Skin of body (tissue), 2 donors: ENCODE data around the gene NCR3LG1. TPM values are rescaled to one million over a fixed set of nuclear protein-coding genes. Genes with fewer than 3 reads are reported as not detected.

Experiments used
- DNase-seq: peaks from one replicate; lab custom pipeline; 2025; lab: John Stamatoyannopoulos, UW
- total RNA-seq: library from RNA; depleted of rRNA; stranded (reverse); fragments of >200 nt; gene quantifications from one replicate; pipeline ENCODE4 v1.2.3, GENCODE V29; 2014

NCR3LG1 gene
- total RNA-seq, 1 donor from 2014 or later, result 1.8 TPM

DNA sequence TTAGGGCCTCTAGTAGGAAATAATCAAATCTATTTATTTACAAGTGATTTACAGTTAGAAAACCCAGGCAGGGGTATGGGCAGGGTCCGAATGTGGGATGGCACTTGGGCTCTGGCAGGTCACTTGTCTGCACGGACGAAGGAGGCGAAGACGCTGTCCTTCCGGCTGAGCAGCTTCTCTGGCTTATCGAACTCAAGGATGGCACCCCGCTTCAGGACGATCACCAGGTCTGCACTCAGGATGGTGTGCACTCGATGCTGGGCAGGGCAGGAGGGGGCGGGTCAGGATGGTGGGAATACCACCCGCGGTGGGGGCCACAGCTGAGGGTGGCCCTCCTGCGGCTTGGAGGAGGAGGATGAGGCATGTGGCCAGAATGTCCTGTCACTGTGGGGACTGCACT lies 41.3 kb downstream of the NCR3LG1 start:
- DNase-seq, result no peak

DNA sequence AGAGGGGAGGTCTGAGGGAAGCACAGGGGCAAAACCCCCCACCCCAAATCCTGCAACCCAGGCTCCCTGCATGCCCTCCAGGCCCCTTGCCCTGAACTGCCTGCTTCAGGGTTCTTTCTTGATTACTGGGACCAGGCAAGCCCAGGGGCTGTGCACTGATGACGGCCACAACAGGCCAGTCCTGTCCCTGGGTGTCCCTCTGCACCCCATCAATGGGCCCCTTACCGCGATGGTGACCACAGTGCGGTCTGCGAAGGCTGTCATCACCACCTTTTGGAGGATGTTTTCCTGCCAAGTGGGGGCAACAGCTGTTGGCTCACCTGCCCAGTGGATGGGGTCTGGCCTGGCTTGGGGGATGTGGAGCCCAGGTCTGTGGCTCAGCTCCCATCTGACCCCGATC lies 41.9 kb downstream of the NCR3LG1 start:
- DNase-seq, result no peak

DNA sequence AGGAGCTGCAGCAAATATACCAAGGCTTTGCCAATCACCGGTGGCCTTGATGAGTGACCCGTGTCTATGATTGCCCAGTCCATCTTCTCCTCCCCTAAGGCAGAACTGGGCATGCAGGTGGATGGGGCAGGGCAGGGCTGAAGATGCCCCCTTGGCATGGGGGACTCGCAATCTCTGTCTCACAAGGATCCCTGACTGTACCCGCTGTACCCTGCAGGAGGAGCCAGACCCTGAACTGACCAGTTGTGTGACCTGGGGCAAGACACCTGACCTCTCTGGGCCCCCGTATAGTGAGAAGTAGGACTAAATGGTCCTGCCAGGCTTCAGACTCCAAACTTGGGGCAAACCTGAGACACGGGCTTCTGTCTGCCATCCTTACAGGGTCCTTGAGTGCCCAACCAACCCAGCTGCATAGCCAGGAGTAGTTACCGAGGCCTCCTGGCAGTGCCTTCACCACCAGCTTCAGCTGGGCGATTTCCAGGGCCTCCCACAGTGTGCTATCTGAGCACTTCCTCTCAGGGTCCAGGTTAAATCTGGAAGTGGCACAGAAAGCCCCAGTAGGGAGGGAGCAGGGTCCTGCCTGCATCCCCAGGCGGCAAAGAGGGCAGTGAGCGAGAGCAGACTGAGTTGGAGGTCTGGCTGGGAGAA lies 43.3 kb downstream of the NCR3LG1 start:
- no peak for DNase-seq

DNA sequence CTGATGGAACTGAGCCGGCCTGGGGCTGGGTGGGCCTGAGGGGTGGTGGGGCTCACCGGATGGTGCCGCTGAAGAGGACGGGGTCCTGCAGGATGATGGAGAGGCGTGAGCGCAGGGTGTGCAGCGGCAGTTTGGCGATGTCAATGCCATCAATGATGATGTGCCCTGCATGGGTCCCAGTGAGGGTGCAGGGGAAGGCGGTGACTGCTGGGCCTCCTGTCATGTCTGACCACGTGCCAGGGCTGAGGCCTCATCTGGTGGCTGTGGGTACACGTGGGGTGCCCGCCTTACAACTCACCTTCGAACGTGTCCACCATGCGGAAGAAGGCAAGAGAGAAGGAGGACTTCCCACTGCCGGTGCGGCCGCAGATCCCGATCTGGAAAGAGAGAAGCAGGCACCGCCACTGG lies 44.0 kb downstream of the NCR3LG1 start:
- DNase-seq, result no peak

DNA sequence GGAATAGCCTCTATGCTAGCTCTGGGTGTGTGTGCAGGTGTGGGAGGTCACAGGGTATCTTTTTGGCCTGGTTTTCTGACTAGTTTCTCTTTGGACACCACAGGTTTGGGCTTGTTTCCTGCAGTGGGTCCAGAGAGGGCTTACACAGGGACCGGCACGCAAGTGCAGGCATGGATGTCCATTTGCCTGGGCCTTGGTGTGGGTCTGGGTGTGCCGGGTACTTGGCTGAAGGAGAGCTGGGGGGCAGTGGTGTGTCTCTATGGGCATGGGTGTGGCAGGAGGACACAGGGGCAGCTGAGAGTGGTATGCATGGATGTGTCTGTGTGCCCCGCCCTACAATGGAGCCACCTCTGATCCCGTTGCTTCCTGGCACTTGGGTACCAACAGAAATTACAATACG lies 44.4 kb downstream of the NCR3LG1 start:
- DNase-seq, result no peak

DNA sequence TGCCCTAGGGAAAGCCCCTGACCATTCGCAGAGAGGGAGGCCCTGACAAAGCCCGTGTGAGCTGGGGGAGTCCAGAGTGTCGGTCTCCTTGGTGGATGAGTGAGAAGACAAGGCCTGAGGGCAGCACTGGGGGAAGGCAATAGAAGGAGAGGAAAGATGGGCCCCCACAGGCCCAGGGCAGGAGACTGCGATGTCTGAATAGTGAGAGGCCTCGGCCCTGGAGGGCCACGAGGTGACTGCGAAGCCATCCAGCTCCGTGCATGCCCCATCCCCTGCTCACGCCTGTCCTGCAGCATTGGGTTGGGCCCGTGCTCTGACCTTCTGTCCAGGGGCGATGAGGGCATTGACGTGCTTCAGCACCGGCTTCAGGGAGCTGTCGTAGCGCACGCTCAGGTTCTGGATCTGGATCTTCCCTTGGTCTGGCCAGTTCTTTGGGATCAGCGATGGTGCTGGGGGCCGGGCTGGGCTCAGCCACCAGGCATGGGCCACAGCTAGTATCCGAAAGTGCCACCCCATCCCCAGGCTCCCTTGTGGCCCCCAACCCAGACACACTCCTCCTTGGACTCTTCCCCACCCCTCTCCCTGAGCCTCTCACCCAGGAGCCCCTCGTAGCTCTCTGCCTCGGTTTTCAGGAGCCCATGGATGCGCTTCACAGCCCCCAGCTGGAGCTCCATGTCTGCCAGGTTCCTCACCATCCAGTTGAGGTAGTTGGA lies 45.2 kb downstream of the NCR3LG1 start:
- no peak for DNase-seq

DNA sequence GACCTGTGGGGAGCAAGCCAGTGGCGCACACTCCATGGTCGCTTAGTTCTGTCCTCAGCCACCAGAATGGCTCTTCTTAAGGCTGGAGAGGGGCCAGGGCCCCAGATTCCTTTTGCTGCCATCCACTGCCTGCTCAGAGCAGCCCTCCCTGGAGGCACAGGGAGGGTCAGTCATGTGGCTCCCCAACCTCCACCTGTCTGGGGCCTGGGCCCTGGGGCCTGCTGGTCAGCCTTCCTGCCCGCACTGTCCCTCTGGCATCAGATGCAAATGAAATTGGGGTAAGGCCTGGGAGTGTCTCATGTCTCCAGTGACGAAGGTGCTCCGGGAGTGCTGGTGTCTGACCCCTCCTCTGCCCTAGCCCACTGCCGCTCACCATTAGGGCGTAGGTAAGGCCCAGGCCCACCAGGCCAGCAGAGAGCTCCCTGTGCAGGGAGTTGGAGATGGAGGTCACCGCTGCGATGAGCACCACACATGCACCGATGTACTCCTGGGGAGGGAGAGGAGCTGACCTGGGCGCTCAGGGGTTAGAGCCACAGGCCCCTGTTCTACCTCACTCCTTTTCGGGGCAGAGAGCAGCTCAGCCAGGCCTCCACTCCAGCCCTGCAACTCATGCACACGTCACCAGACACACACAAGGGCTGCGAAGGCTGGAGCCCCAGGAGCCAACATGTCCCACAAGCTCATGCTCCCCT lies 45.9 kb downstream of the NCR3LG1 start:
- no peak for DNase-seq

DNA sequence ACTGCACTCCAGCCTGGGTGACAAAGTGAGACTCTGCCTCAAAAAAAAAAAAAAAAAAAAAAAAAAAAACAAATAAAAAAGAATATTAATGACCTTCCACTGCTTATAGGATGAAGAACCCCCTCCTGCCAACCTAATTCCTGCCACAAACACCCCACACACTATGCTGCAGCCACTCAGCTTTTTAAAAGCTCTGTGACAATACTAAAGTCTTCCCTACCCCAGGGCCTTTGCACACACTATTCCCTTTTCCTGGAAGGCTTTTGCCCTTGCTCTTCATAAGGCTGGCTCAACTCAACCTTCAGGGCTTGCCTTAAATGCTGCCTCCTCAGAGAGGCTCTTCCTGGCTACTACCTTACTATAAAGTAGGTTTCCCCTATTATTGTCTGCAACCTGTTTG lies 47.6 kb downstream of the NCR3LG1 start:
- no peak for DNase-seq

DNA sequence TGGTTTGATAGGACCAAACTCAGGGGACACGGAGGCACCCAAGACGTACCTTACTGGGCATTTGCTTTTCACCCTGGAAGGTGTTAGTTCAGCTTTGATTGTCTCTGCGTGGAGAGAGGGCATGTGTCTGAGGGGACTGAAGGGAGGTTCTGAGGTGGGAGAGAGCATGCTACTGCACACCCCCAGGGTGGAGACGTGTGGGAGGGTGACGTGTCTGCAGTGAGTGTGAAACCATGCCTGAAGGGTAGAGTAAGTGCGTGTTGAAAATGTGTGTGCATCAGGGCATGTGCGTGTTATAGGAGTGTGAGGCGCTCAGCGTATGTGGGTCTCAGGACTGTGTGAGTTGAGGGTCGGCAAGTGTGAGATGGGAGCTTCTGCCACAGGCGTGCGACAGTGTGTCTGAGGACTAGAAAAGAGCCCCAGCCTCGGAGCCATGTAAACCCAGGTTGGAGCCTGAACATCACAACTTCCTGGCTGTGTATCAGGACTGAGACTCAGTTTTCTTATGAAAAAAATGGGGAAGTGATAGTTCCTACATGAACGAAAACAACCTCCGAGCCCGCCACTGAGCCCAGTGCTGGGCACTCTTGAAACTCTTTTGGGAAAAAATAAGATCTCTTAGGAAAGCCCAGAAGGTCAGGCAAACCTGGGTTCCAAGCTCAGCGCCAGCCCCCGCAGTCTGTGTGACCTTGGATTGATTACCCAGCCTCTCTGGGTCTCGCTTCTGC lies 48.6 kb downstream of the NCR3LG1 start:
- DNase-seq, result no peak

DNA sequence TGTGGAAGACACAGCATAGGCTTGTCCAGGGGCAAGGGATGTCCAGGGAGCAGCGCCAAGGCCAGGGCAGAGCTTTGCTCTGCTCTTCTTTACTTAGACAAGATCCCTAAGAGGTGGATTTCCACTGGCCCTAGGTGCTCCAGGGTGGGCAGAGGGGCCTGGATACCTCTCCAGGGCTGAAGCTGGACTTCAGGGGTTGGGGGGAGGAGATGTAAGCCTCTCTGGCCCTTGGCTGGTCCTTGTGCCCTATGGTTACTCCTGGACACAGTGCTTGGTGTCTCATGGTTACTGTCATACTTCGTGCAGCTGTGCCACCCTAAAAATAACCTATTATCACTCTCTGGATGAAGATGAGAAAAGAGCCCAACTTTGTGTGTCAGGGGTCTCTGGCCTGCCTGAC lies 49.7 kb downstream of the NCR3LG1 start:
- DNase-seq, result no peak

DNA sequence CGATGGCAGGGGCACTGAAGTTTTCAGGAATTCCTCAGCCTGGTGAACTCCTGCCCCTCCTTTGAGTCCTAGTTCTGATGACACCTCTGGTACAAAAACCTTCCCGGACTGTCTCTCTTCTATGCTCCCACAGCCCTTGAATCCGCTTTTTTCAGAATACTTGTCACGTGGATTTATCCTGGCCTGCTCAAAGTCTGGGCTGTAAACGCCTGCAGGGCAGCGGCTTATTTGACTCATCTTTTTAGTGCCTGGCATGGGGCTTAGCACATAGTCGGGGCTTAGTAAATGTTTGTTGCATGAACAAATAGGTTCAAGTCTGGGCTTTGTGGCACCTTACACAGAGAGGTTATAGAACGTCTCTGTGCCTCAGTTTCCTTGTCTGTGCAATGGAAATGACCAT lies 50.2 kb downstream of the NCR3LG1 start:
- DNase-seq, result no peak

DNA sequence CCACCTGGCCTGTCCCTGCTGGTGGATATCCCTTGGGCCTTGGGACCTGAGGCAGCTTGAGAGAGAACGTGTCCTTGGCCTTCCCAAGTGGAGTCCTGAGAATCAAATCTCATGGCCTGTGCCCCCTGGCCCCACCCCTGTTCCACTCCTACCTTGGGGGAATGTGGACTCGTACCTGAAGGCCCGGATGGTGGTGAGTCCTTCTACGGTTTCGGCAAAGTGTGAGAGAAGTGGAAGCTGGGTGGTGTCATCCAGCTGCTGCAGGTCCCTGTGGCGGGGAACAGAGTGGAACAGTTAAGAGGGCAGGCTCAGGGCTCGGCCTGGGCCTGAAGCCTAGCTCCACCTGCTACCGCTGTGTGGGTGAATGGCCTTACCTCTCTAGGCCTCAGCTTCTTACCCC lies 50.9 kb downstream of the NCR3LG1 start:
- no peak for DNase-seq

DNA sequence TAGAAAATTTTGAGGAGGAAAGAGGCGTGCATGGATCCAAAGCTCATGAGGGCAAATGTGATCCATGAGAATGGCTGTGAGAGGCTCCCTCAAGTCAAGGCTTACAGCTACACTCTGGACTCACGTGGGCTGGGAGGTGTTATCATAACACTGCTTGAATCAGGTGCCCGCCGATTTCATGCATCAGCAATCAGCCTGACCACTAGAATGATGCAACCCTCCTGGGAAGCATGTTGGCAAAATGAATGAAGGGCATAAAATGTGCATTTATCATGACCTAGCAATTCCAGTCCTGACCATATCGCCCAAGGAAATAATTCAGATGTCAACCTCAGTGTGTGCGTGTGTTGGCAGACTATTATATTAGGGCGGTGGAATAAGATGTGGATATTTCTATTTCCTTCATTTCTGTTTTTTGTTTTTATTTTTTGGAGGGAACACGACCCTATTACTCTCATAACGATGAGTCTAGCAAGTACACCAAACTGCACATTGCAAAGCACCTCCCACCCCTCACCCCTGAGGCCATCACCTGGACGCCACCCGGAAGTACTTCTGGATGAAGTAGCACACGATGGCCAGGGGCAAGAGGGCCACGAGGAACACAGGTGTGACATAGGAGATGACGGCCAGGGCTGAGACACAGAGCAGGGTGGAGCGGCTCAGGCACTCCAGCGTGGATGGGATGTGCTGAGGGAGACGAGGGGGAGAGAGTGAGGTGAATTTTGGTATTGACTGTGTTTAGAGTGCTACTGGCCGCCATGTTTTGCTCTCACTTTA lies 52.6 kb downstream of the NCR3LG1 start:
- no peak for DNase-seq

DNA sequence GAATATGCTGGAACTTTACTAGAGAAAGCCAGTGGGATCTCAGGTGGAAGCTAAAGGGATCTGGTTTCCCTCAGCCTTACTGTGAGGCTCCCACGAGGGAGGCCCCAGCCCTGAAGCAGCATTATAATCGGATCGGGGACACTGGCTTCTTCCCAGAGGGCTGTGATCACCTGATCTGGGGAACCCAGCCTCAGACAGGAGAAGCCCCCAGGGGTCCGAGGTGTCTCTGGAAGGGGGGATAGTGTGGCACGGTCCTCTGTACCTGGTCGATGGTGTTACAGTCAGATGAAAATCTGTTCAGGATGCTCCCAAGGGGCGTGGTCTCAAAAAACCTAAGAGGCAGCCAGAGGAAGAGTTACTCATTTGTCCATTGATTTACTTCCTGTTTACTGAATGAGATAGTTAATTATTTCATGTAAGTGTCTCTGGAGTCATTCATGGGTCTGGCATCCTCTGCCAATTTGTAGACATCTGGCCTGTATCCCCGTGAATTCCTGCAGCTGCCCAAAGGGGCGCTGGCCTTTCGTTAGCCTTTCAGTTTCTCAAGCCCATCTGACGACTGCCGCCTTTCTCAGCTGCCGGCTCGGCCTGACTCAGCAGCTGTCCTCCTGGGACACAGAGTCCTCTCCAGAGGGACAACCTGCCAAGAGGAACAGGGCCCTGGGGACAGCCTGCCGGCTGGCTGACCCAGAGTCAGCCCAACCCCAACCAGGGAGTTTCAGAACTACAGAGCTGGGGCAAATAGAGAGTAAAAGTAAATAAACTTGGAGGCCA lies 53.8 kb downstream of the NCR3LG1 start:
- no peak for DNase-seq

DNA sequence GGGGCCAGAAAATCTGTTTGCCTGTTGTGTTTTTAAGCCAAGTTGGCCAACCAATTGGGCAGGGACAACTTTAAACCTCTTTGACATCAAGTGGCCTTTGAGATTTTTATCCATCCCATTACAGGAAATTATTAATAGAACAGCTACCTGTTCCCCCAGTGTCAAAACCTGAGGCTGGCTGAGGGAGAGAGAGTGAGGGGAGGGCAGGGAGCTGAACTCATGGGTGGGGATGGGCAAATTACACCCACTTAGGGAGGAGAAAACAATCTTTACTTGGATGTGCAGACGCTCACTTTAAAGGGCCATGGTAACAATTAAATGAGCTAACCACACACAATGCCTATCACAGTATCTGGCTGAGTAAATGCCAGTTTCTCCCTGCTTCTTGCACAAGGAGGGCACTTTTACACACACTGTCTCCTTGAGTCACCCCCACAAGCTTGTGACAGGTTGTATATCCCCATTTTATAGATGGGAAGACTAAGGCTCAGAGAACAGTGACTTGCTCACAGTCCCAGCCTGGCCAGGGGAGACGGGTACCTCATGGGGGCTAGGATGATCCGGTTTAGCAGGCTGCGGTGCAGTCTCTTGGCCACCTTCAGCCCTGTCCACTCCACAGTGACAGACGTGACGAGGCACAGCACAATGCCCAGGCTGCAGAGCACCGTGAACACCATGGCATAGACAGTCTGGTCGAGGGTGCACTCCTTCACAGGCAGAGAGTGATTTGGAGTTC lies 54.6 kb downstream of the NCR3LG1 start:
- no peak for DNase-seq

DNA sequence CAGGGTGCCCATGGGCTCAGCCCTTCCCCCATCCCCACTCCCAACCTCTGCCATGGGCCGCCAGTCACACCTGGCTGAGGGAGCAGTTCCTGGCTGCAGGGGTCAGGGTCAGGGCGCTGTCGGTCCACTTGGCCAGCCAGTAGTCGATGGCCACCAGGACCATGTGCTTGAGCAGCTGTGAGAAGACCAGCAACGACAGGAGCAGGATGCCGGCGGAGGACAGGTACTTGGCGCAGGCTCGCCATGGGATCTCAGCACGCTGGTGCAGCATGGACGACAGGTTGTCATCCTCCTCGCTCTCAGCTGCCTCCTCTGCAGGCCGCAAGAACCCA lies 55.2 kb downstream of the NCR3LG1 start:
- DNase-seq, result no peak

DNA sequence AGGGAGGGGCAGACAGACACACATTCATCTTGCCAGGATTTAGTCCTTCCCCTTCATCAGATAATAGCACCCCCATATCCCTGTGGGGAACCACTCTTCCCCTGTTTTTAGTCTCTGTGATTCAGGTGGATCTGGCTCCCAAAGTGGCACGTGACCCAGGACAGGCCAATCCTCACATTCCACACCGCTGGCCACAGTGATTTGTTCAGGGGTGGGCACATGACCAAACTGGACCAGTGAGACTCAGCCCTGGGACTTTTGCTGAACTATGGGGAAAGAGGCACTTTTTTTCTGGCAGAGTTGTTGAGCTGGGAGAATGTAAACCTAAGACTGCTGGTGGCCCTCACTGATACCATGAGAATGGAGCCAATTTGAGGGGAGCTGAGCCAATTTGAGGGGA lies 56.0 kb downstream of the NCR3LG1 start:
- DNase-seq, result no peak

DNA sequence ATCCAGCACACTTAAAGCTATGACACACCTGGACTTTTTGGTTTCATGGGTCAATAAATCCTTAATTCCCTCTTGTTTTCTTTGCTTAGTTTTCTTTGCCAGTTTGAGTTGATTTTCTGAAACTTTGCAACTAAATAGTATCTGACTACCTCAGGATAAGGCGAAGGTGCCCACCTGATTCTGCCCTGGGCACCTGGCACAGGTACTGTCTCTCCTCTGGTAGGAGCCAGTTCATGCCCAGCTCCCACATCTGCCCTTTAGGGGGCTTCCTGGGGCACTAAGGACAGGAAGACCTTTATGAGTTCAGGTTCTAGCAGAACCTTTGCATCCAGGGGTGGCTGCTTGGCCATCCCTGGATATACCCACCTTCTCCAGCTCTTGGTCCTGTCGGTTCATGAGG lies 56.4 kb downstream of the NCR3LG1 start:
- DNase-seq, result no peak

DNA sequence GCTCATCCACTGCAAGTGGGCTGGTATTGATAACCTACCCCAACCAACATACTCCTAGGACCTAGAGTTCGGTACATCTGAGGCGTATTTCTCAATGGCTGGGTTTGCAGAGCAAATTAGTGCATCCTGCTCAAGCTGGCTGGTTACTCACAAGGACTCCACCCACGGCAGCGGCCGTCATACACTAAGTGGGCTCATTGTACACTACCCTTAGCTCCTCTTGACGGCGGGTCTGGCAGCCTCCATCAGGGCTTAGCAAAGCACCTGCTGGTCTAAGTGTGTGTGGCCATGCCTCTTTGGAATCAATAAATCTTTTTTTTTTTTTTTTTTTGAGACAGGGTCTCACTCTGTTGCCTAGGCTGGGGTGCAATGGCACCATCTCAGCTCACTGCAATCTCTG lies 57.0 kb downstream of the NCR3LG1 start:
- DNase-seq, result no peak
